ENCODE results near the gene EEF1A2. TPM values are rescaled to one million over a fixed set of nuclear protein-coding genes. Genes with fewer than 3 reads are reported as not detected.

Gene EEF1A2
- polyA plus RNA-seq, 2 of the 4 experiments (the other 2 are of a cell fraction), result 16.3 to 129 TPM

DNA sequence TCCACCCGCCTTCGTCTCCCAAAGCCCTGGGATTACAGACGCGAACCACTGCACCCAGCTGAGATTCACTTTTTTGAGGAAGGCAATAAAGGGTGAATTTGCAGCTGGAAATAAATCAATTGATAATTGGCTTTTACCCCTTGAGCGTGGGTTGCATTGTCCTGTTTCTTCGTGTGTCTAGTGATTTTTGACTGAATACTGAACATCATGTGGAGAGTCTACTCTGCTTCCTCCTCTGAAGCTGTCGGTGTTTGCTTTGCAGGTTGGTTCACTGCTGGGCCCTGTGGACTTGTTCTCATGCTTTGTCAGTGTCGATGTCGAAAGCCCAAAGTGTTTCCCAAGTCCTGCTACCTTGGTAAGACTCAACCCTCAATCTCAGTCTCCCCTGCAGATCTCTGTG is 5.8 kb upstream of the EEF1A2 start (continued):
- TF ChIP-seq FOSB (CRISPR knock-in tag; IDR thresholded peaks at IDR 0.05) (no peak), BHLHE40 (IDR thresholded peaks at IDR 0.05; ENCODE audit: low read depth, low read length) (no peak), SREBF2 (IDR thresholded peaks at IDR 0.05) (no peak), ZC3H11A (IDR thresholded peaks at IDR 0.05) (no peak)
- TF ChIP-seq, protein P1, sequence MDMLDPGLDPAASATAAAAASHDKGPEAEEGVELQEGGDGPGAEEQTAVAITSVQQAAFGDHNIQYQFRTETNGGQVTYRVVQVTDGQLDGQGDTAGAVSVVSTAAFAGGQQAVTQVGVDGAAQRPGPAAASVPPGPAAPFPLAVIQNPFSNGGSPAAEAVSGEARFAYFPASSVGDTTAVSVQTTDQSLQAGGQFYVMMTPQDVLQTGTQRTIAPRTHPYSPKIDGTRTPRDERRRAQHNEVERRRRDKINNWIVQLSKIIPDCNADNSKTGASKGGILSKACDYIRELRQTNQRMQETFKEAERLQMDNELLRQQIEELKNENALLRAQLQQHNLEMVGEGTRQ (IDR thresholded peaks at IDR 0.05), result no peak

DNA sequence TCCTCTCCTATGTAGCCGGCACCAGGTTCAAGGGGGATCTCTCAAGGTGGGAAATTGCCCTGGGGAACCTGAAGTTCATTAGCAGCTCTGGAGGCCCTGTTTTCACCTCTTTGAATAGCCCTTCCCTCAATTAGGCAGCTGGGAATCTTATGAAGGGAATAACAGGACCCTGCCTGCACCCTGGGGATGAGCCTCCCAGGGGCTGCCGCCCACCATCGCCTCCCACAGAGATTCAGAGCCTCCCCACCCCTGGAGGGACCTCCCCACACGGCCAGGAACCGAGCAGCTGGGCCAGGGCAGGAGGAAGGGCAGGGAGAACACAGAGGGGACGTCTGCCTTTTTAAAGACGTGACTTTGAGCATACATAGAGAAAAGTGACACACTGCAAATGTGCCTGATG is 4.6 kb upstream of the EEF1A2 start:
- H3K27ac ChIP-seq, result no peak overlapping the region
- no peak for FAIRE-seq
- no peak for TF ChIP-seq RAD21 (conservative IDR thresholded peaks at IDR 0.05 in 1 of 2, IDR thresholded peaks at IDR 0.05 in 1 of 2)
- TF ChIP-seq, protein P2, sequence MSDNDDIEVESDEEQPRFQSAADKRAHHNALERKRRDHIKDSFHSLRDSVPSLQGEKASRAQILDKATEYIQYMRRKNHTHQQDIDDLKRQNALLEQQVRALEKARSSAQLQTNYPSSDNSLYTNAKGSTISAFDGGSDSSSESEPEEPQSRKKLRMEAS (IDR thresholded peaks at IDR 0.05), result no peak
- TF ChIP-seq RCOR1 (IDR thresholded peaks at IDR 0.05; ENCODE audit: low read depth, low read length), result no peak
- no peak for TF ChIP-seq NR3C1 (IDR thresholded peaks at IDR 0.05)
- TF ChIP-seq, protein P3, sequence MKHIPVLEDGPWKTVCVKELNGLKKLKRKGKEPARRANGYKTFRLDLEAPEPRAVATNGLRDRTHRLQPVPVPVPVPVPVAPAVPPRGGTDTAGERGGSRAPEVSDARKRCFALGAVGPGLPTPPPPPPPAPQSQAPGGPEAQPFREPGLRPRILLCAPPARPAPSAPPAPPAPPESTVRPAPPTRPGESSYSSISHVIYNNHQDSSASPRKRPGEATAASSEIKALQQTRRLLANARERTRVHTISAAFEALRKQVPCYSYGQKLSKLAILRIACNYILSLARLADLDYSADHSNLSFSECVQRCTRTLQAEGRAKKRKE (CRISPR knock-in tag; IDR thresholded peaks at IDR 0.05; ENCODE audit: low read depth), result no peak
- TF ChIP-seq, protein P4, sequence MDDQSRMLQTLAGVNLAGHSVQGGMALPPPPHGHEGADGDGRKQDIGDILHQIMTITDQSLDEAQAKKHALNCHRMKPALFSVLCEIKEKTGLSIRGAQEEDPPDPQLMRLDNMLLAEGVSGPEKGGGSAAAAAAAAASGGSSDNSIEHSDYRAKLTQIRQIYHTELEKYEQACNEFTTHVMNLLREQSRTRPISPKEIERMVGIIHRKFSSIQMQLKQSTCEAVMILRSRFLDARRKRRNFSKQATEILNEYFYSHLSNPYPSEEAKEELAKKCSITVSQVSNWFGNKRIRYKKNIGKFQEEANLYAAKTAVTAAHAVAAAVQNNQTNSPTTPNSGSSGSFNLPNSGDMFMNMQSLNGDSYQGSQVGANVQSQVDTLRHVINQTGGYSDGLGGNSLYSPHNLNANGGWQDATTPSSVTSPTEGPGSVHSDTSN (IDR thresholded peaks at IDR 0.05), result no peak
- TF ChIP-seq ZSCAN20 (CRISPR knock-in tag; IDR thresholded peaks at IDR 0.05), result no peak
- no peak for TF ChIP-seq ZNF302 (CRISPR knock-in tag; IDR thresholded peaks at IDR 0.05)
- TF ChIP-seq RNF2 (IDR thresholded peaks at IDR 0.05; ENCODE audit: borderline replicate concordance, low read depth), result no peak
- TF ChIP-seq FOSL2 (IDR thresholded peaks at IDR 0.05), result no peak
- TF ChIP-seq FOSL2 (CRISPR knock-in tag; IDR thresholded peaks at IDR 0.05), result no peak
- TF ChIP-seq, protein P5, sequence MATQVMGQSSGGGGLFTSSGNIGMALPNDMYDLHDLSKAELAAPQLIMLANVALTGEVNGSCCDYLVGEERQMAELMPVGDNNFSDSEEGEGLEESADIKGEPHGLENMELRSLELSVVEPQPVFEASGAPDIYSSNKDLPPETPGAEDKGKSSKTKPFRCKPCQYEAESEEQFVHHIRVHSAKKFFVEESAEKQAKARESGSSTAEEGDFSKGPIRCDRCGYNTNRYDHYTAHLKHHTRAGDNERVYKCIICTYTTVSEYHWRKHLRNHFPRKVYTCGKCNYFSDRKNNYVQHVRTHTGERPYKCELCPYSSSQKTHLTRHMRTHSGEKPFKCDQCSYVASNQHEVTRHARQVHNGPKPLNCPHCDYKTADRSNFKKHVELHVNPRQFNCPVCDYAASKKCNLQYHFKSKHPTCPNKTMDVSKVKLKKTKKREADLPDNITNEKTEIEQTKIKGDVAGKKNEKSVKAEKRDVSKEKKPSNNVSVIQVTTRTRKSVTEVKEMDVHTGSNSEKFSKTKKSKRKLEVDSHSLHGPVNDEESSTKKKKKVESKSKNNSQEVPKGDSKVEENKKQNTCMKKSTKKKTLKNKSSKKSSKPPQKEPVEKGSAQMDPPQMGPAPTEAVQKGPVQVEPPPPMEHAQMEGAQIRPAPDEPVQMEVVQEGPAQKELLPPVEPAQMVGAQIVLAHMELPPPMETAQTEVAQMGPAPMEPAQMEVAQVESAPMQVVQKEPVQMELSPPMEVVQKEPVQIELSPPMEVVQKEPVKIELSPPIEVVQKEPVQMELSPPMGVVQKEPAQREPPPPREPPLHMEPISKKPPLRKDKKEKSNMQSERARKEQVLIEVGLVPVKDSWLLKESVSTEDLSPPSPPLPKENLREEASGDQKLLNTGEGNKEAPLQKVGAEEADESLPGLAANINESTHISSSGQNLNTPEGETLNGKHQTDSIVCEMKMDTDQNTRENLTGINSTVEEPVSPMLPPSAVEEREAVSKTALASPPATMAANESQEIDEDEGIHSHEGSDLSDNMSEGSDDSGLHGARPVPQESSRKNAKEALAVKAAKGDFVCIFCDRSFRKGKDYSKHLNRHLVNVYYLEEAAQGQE (IDR thresholded peaks at IDR 0.05), result no peak
- TF ChIP-seq POLR2AphosphoS2 (conservative IDR thresholded peaks at IDR 0.05; ENCODE audit: low read length), result no peak
- TF ChIP-seq HEYL (CRISPR knock-in tag; IDR thresholded peaks at IDR 0.05), result no peak
- TF ChIP-seq, protein P6, sequence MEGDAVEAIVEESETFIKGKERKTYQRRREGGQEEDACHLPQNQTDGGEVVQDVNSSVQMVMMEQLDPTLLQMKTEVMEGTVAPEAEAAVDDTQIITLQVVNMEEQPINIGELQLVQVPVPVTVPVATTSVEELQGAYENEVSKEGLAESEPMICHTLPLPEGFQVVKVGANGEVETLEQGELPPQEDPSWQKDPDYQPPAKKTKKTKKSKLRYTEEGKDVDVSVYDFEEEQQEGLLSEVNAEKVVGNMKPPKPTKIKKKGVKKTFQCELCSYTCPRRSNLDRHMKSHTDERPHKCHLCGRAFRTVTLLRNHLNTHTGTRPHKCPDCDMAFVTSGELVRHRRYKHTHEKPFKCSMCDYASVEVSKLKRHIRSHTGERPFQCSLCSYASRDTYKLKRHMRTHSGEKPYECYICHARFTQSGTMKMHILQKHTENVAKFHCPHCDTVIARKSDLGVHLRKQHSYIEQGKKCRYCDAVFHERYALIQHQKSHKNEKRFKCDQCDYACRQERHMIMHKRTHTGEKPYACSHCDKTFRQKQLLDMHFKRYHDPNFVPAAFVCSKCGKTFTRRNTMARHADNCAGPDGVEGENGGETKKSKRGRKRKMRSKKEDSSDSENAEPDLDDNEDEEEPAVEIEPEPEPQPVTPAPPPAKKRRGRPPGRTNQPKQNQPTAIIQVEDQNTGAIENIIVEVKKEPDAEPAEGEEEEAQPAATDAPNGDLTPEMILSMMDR (IDR thresholded peaks at IDR 0.05), result no peak
- no peak overlapping the region for H3K4me3 ChIP-seq
- peaks cover 5% of the 10 kb centered on the region; the same call in 1 of the 3 replicates for H3K4me1 ChIP-seq
- ChIA-PET CTCF (interaction anchor here (1.0 kb wide), 1 partner anchor 10 kb away, joined by 3 read pairs; no protein-coding TSS in a partner anchor), POLR2A (interaction anchor here (1.4 kb wide), 1 partner anchor 17 kb away, joined by 7 read pairs; the partner anchor contains the start of gene PPDPF)
- no peak for DNase-seq (ENCODE audit: low read depth in 1 of 2, low spot score in 1 of 2)
- H3K9me3 ChIP-seq, result peaks cover 17% of the 10 kb centered on the region
- WGBS (ENCODE audit: missing lambda C conversion rate), result 39% methylated on average over 7 of the region's 7 CpGs
- ATAC-seq, result no peak
- no peak overlapping the region for H3K4me2 ChIP-seq
